ENCODE data around the gene MFN2. TPM values are rescaled to one million over a fixed set of nuclear protein-coding genes. Genes with fewer than 3 reads are reported as not detected.
A peak's percentile ranks its signal among the peaks of the same experiment; 100 is the strongest.

The MFN2 gene
- total RNA-seq, 1 donor from 2014 or later: 71.4 TPM

DNA sequence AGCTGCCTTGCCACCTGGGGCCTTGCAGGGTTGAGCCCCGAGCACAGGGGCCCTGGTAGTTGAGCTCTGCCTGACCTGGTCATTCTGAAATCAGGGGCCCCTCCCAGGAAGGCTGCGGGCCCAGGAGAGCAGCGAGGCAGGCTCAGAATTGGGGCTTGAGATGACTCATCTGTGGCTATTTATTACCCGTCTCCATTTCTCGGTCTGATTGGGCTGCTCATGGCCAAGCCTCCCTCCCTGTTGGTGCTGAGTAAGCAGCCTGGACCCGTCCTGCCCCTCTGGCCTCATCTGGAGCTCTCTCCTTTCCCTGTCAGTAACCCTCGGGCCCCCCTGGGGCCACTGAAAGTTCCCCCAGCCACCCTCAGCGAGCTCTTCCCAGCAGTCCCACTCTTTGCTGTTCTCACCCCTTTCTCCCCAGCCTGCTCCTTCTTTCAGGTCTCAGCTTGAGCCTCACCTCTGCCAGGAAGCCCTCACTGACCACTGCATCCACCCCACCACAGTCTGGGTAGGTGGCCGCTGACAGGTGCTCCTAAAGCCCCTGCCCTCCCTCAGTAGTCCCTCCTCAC lies 71.8 kb downstream of the MFN2 start:
- Mint-ChIP-seq H3K36me3 (no peaks in the 10 kb centered on the region), H3K9me3 (no peaks in the 10 kb centered on the region), H3K4me3 (peak overlapping the region; percentile 39), H3K4me1 (ENCODE audit: unreplicated experiment) (peaks cover 18% of the 10 kb centered on the region), H3K27me3 (no peaks in the 10 kb centered on the region), H3K27ac (peak overlapping the region; percentile 50)
- DNase-seq (ENCODE audit: extremely low spot score, unreplicated experiment): no peak
- TF ChIP-seq, protein P1, sequence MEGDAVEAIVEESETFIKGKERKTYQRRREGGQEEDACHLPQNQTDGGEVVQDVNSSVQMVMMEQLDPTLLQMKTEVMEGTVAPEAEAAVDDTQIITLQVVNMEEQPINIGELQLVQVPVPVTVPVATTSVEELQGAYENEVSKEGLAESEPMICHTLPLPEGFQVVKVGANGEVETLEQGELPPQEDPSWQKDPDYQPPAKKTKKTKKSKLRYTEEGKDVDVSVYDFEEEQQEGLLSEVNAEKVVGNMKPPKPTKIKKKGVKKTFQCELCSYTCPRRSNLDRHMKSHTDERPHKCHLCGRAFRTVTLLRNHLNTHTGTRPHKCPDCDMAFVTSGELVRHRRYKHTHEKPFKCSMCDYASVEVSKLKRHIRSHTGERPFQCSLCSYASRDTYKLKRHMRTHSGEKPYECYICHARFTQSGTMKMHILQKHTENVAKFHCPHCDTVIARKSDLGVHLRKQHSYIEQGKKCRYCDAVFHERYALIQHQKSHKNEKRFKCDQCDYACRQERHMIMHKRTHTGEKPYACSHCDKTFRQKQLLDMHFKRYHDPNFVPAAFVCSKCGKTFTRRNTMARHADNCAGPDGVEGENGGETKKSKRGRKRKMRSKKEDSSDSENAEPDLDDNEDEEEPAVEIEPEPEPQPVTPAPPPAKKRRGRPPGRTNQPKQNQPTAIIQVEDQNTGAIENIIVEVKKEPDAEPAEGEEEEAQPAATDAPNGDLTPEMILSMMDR (conservative IDR thresholded peaks at IDR 0.05): no peak

DNA sequence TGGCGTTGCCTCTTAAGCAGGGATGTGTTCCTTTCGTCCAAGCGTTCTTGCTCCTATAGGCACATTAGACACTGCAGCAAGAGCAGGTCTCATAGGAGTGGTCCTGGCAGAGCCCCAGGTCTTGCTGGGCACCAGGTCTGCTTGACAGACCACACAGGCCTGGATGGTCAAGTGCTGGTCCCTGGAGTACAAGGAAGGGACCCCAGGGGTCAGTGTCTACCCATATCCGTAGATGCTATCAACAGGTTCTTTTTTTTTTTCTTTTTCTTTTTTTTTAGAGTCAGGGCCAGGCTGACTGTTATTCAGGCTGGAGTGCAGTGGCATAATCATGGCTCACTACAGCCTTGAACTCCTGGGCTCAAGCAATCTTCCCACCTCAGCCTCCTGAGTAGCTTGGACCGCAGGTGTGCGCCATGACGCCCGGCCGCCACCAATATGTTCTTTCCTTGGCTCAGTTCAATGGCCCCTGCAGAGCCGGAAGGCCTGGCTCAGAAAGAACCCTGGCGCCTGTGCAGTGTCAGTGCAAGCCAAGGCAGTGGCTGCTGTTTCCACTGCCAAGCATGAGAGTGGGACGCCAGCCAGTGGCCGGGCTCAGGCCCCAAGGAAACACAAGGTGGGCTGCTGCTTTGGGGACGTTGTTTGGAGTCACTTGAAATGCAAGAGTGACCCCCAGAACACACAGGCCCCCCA lies 72.9 kb downstream of the MFN2 start:
- Mint-ChIP-seq H3K27me3 (no peaks in the 10 kb centered on the region), H3K4me1 (ENCODE audit: unreplicated experiment) (peaks cover 18% of the 10 kb centered on the region), H3K36me3 (no peaks in the 10 kb centered on the region), H3K27ac (no peak overlapping the region), H3K4me3 (no peak overlapping the region), H3K9me3 (no peaks in the 10 kb centered on the region)
- TF ChIP-seq, protein P1 (conservative IDR thresholded peaks at IDR 0.05): peak; percentile 37
- no peak for DNase-seq (ENCODE audit: extremely low spot score, unreplicated experiment)

DNA sequence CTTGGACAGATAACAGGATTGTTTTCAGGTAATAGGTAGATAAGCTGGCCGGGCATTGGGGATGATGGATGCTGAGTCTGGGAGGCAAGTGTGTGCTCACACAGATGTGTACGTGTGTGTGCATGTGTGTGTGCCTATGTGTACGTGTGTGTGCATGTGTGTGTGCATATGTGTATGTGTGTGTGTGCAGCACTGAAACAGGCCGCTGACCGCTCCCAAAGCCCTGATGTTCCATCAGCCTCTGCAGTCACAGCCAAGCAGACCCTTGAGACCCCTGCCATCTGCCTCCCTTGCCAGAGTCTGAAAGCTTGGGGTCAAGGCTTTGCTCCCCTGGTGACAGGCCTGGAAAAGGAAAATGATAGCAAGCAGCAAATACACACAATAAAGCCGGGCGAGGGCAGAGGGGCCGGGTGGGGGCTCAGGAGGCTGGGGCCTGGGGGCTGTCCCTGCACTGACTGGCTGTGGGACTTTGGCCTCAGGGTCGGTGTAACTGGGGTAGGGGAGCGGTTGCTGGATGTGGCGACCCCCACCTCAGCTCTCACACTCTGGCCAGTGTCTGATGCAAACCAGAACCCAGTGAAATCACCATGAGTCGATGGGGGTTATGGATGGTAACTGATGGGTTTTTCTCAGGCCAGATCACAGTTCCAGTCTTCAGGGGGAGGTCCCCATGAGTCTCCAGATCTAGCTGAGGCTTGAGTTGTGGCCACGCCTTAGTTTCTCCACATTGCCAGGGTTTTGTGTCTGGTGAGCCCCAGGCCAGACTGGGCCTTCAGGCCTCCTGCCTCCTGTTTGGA lies 73.7 kb downstream of the MFN2 start:
- H3K9me3 Mint-ChIP-seq: no peaks in the 10 kb centered on the region
- H3K4me1 Mint-ChIP-seq (ENCODE audit: unreplicated experiment): peaks cover 18% of the 10 kb centered on the region
- TF ChIP-seq, protein P1 (conservative IDR thresholded peaks at IDR 0.05): no peak
- DNase-seq (ENCODE audit: extremely low spot score, unreplicated experiment): no peak
- H3K36me3 Mint-ChIP-seq: no peaks in the 10 kb centered on the region
- no peak overlapping the region for H3K27ac Mint-ChIP-seq
- no peak overlapping the region for H3K4me3 Mint-ChIP-seq
- H3K27me3 Mint-ChIP-seq: peaks cover 3% of the 10 kb centered on the region

GRCh38 chr1:12055259-12055658 lies 75.0 kb downstream of the MFN2 start:
- H3K27me3 Mint-ChIP-seq: peaks cover 12% of the 10 kb centered on the region
- H3K36me3 Mint-ChIP-seq: no peaks in the 10 kb centered on the region
- peaks cover 18% of the 10 kb centered on the region for H3K4me1 Mint-ChIP-seq (ENCODE audit: unreplicated experiment)
- TF ChIP-seq, protein P1 (conservative IDR thresholded peaks at IDR 0.05): no peak
- H3K27ac Mint-ChIP-seq: no peak overlapping the region
- H3K9me3 Mint-ChIP-seq: no peaks in the 10 kb centered on the region
- H3K4me3 Mint-ChIP-seq: no peak overlapping the region
- DNase-seq (ENCODE audit: extremely low spot score, unreplicated experiment): no peak

DNA sequence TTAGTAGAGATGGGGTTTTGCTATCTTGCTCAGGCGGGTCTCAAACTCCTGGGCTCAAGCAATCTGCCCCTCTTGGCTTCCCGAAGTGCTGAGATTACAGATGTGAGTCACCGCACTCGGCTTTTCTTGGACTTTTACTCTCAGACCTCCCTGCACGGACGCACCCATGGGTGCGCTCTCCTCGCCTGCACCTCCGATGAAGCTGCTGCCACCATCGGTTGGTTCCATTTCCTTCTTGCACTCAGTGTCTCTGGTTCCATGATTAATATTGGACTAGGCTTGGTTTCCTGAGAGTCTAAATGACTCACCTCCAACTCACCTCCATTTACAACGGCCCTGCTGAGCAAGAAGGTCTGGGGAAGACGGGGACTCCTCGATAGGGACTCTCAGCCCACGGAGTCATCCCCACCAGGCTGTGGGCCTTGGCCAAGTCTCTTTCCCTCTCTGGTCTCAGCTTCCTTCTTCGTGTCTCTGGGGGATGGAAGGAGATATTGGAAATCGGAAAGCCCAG lies 76.1 kb downstream of the MFN2 start:
- TF ChIP-seq, protein P1 (conservative IDR thresholded peaks at IDR 0.05): no peak
- Mint-ChIP-seq H3K27ac (no peak overlapping the region), H3K4me1 (ENCODE audit: unreplicated experiment) (peaks cover 18% of the 10 kb centered on the region), H3K36me3 (no peaks in the 10 kb centered on the region), H3K27me3 (peaks cover 19% of the 10 kb centered on the region), H3K4me3 (no peak overlapping the region), H3K9me3 (no peaks in the 10 kb centered on the region)
- no peak for DNase-seq (ENCODE audit: extremely low spot score, unreplicated experiment)

All from type B pancreatic cell (in vitro differentiated cells).